ENCODE results near the gene NARS2.

DNA sequence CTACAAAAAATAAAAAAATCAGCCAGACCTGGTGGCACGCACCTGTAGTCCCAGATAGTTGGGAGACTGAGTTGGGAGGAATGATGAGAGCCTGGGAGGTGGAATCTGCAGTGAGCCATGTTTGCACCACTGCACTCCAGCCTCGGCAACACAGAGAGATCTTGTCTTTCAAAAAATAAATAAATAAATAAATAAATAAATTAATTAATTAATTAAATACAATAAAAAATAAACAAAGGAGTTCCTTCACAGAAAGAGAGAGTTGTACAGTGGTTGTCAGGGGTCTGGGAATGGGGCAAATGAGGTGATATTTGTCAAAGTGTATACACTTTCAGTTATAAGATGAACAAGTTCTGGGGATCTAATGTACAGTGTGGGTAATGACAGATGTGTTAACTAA lies 107.3 kb downstream of the NARS2 start:
- TF ChIP-seq, protein P1, sequence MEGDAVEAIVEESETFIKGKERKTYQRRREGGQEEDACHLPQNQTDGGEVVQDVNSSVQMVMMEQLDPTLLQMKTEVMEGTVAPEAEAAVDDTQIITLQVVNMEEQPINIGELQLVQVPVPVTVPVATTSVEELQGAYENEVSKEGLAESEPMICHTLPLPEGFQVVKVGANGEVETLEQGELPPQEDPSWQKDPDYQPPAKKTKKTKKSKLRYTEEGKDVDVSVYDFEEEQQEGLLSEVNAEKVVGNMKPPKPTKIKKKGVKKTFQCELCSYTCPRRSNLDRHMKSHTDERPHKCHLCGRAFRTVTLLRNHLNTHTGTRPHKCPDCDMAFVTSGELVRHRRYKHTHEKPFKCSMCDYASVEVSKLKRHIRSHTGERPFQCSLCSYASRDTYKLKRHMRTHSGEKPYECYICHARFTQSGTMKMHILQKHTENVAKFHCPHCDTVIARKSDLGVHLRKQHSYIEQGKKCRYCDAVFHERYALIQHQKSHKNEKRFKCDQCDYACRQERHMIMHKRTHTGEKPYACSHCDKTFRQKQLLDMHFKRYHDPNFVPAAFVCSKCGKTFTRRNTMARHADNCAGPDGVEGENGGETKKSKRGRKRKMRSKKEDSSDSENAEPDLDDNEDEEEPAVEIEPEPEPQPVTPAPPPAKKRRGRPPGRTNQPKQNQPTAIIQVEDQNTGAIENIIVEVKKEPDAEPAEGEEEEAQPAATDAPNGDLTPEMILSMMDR (IDR thresholded peaks at IDR 0.05; ENCODE audit: low read length): no peak
- no peak for TF ChIP-seq EZH2 (IDR thresholded peaks at IDR 0.05; ENCODE audit: borderline replicate concordance, low read length)
